ENCODE results near the gene STK10.
A peak's percentile ranks its signal among the peaks of the same experiment; 100 is the strongest.

The STK10 gene

GRCh38 chr5:172133359-172134029 lies 54.5 kb downstream of the STK10 start:
- H3K9me3 ChIP-seq (ENCODE audit: control insufficient read depth in 5 of 5, low read length in 5 of 5), result no peaks in the 10 kb centered on the region
- H3K27me3 ChIP-seq (ENCODE audit: control insufficient read depth in 5 of 5, insufficient read depth in 4 of 5, low read length in 5 of 5), result no peaks in the 10 kb centered on the region
- H3K36me3 ChIP-seq (ENCODE audit: control insufficient read depth in 5 of 5, insufficient read depth in 5 of 5, low read length in 5 of 5), result peaks cover 0 to 4% (median 2%) of the 10 kb centered on the region in 5 donors
- H3K9ac ChIP-seq (ENCODE audit: low read length in 5 of 5), result no peak overlapping the region
- no peak overlapping the region for H3K4me3 ChIP-seq (ENCODE audit: low read depth in 1 of 5, low read length in 5 of 5)
- H3K27ac ChIP-seq (ENCODE audit: low read depth, low read length), result peak overlapping the region; percentile 23
- peaks cover 4 to 34% (median 21%) of the 10 kb centered on the region in 5 donors for H3K4me1 ChIP-seq (ENCODE audit: control insufficient read depth in 5 of 5, insufficient read depth in 5 of 5, low read length in 5 of 5)

- H3K27me3 ChIP-seq (ENCODE audit: control insufficient read depth in 5 of 5, insufficient read depth in 4 of 5, low read length in 5 of 5), result no peaks in the 10 kb centered on the region
- H3K9ac ChIP-seq (ENCODE audit: low read length in 5 of 5), result no peak overlapping the region
- no peak overlapping the region for H3K4me3 ChIP-seq (ENCODE audit: low read depth in 1 of 5, low read length in 5 of 5)
- peaks cover 0 to 10% (median 10%) of the 10 kb centered on the region in 5 donors for H3K36me3 ChIP-seq (ENCODE audit: control insufficient read depth in 5 of 5, insufficient read depth in 5 of 5, low read length in 5 of 5)
- H3K9me3 ChIP-seq (ENCODE audit: control insufficient read depth in 5 of 5, low read length in 5 of 5), result no peaks in the 10 kb centered on the region
- H3K4me1 ChIP-seq (ENCODE audit: control insufficient read depth in 5 of 5, insufficient read depth in 5 of 5, low read length in 5 of 5), result peaks cover 4 to 35% (median 21%) of the 10 kb centered on the region in 5 donors
- H3K27ac ChIP-seq (ENCODE audit: low read depth, low read length), result no peak overlapping the region
Observed at GRCh38 chr5:172131690-172132089, 56.3 kb downstream of the STK10 start.

GRCh38 chr5:172129256-172129910 lies 58.6 kb downstream of the STK10 start:
- Histone ChIP-seq H3K4me3 (ENCODE audit: low read depth in 1 of 5, low read length in 5 of 5) (no peak overlapping the region), H3K27me3 (ENCODE audit: control insufficient read depth in 5 of 5, insufficient read depth in 4 of 5, low read length in 5 of 5) (no peaks in the 10 kb centered on the region), H3K9me3 (ENCODE audit: control insufficient read depth in 5 of 5, low read length in 5 of 5) (no peaks in the 10 kb centered on the region), H3K36me3 (ENCODE audit: control insufficient read depth in 5 of 5, insufficient read depth in 5 of 5, low read length in 5 of 5) (peaks cover 0 to 24% (median 14%) of the 10 kb centered on the region in 5 donors), H3K27ac (ENCODE audit: low read depth, low read length) (no peak overlapping the region), H3K9ac (ENCODE audit: low read length in 5 of 5) (no peak overlapping the region), H3K4me1 (ENCODE audit: control insufficient read depth in 5 of 5, insufficient read depth in 5 of 5, low read length in 5 of 5) (peaks cover 4 to 35% (median 21%) of the 10 kb centered on the region in 5 donors)

- no peak overlapping the region for H3K9ac ChIP-seq (ENCODE audit: low read length in 5 of 5)
- H3K27me3 ChIP-seq (ENCODE audit: control insufficient read depth in 5 of 5, insufficient read depth in 4 of 5, low read length in 5 of 5), result no peaks in the 10 kb centered on the region
- H3K4me1 ChIP-seq (ENCODE audit: control insufficient read depth in 5 of 5, insufficient read depth in 5 of 5, low read length in 5 of 5), result peaks cover 4 to 27% (median 19%) of the 10 kb centered on the region in 5 donors
- no peaks in the 10 kb centered on the region for H3K9me3 ChIP-seq (ENCODE audit: control insufficient read depth in 5 of 5, low read length in 5 of 5)
- H3K4me3 ChIP-seq (ENCODE audit: low read depth in 1 of 5, low read length in 5 of 5), result no peak overlapping the region
- H3K27ac ChIP-seq (ENCODE audit: low read depth, low read length), result no peak overlapping the region
- H3K36me3 ChIP-seq (ENCODE audit: control insufficient read depth in 5 of 5, insufficient read depth in 5 of 5, low read length in 5 of 5), result peaks cover 0 to 24% (median 11%) of the 10 kb centered on the region in 5 donors
Observed at GRCh38 chr5:172127581-172127980, 60.4 kb downstream of the STK10 start.

- peaks cover 0 to 25% (median 12%) of the 10 kb centered on the region in 5 donors for H3K4me1 ChIP-seq (ENCODE audit: control insufficient read depth in 5 of 5, insufficient read depth in 5 of 5, low read length in 5 of 5)
- no peak overlapping the region for H3K4me3 ChIP-seq (ENCODE audit: low read depth in 1 of 5, low read length in 5 of 5)
- H3K27me3 ChIP-seq (ENCODE audit: control insufficient read depth in 5 of 5, insufficient read depth in 4 of 5, low read length in 5 of 5), result no peaks in the 10 kb centered on the region
- no peak overlapping the region for H3K9ac ChIP-seq (ENCODE audit: low read length in 5 of 5)
- H3K27ac ChIP-seq (ENCODE audit: low read depth, low read length), result no peak overlapping the region
- H3K9me3 ChIP-seq (ENCODE audit: control insufficient read depth in 5 of 5, low read length in 5 of 5), result no peaks in the 10 kb centered on the region
- peaks cover 0 to 24% (median 11%) of the 10 kb centered on the region in 5 donors for H3K36me3 ChIP-seq (ENCODE audit: control insufficient read depth in 5 of 5, insufficient read depth in 5 of 5, low read length in 5 of 5)
Observed at GRCh38 chr5:172123269-172123692, 64.7 kb downstream of the STK10 start.

GRCh38 chr5:172119921-172120688 lies 67.9 kb downstream of the STK10 start:
- Histone ChIP-seq H3K9me3 (ENCODE audit: control insufficient read depth in 5 of 5, low read length in 5 of 5) (no peaks in the 10 kb centered on the region), H3K27ac (ENCODE audit: low read depth, low read length) (no peak overlapping the region), H3K4me3 (ENCODE audit: low read depth in 1 of 5, low read length in 5 of 5) (no peak overlapping the region), H3K9ac (ENCODE audit: low read length in 5 of 5) (no peak overlapping the region), H3K27me3 (ENCODE audit: control insufficient read depth in 5 of 5, insufficient read depth in 4 of 5, low read length in 5 of 5) (no peaks in the 10 kb centered on the region), H3K36me3 (ENCODE audit: control insufficient read depth in 5 of 5, insufficient read depth in 5 of 5, low read length in 5 of 5) (peaks cover 0 to 20% (median 12%) of the 10 kb centered on the region in 5 donors), H3K4me1 (ENCODE audit: control insufficient read depth in 5 of 5, insufficient read depth in 5 of 5, low read length in 5 of 5) (peaks cover 0 to 32% (median 12%) of the 10 kb centered on the region in 5 donors)

GRCh38 chr5:172118891-172119290 lies 69.1 kb downstream of the STK10 start:
- no peak overlapping the region for H3K9ac ChIP-seq (ENCODE audit: low read length in 5 of 5)
- H3K27ac ChIP-seq (ENCODE audit: low read depth, low read length), result no peak overlapping the region
- H3K27me3 ChIP-seq (ENCODE audit: control insufficient read depth in 5 of 5, insufficient read depth in 4 of 5, low read length in 5 of 5), result no peaks in the 10 kb centered on the region
- H3K9me3 ChIP-seq (ENCODE audit: control insufficient read depth in 5 of 5, low read length in 5 of 5), result no peaks in the 10 kb centered on the region
- peaks cover 0 to 32% (median 12%) of the 10 kb centered on the region in 5 donors for H3K4me1 ChIP-seq (ENCODE audit: control insufficient read depth in 5 of 5, insufficient read depth in 5 of 5, low read length in 5 of 5)
- H3K4me3 ChIP-seq (ENCODE audit: low read depth in 1 of 5, low read length in 5 of 5), result no peak overlapping the region
- H3K36me3 ChIP-seq (ENCODE audit: control insufficient read depth in 5 of 5, insufficient read depth in 5 of 5, low read length in 5 of 5), result peaks cover 0 to 20% (median 13%) of the 10 kb centered on the region in 5 donors

GRCh38 chr5:172117977-172118701 lies 69.9 kb downstream of the STK10 start:
- Histone ChIP-seq H3K4me3 (ENCODE audit: low read depth in 1 of 5, low read length in 5 of 5) (no peak overlapping the region), H3K9me3 (ENCODE audit: control insufficient read depth in 5 of 5, low read length in 5 of 5) (no peaks in the 10 kb centered on the region), H3K27me3 (ENCODE audit: control insufficient read depth in 5 of 5, insufficient read depth in 4 of 5, low read length in 5 of 5) (no peaks in the 10 kb centered on the region), H3K4me1 (ENCODE audit: control insufficient read depth in 5 of 5, insufficient read depth in 5 of 5, low read length in 5 of 5) (peaks cover 0 to 27% (median 7%) of the 10 kb centered on the region in 5 donors), H3K9ac (ENCODE audit: low read length in 5 of 5) (no peak overlapping the region), H3K36me3 (ENCODE audit: control insufficient read depth in 5 of 5, insufficient read depth in 5 of 5, low read length in 5 of 5) (peaks cover 0 to 20% (median 13%) of the 10 kb centered on the region in 5 donors), H3K27ac (ENCODE audit: low read depth, low read length) (no peak overlapping the region)

- Histone ChIP-seq H3K36me3 (ENCODE audit: control insufficient read depth in 5 of 5, insufficient read depth in 5 of 5, low read length in 5 of 5) (peaks cover 0 to 20% (median 13%) of the 10 kb centered on the region in 5 donors), H3K9ac (ENCODE audit: low read length in 5 of 5) (no peak overlapping the region), H3K27me3 (ENCODE audit: control insufficient read depth in 5 of 5, insufficient read depth in 4 of 5, low read length in 5 of 5) (no peaks in the 10 kb centered on the region), H3K4me1 (ENCODE audit: control insufficient read depth in 5 of 5, insufficient read depth in 5 of 5, low read length in 5 of 5) (peaks cover 2 to 39% (median 18%) of the 10 kb centered on the region in 5 donors), H3K27ac (ENCODE audit: low read depth, low read length) (no peak overlapping the region), H3K4me3 (ENCODE audit: low read depth in 1 of 5, low read length in 5 of 5) (no peak overlapping the region), H3K9me3 (ENCODE audit: control insufficient read depth in 5 of 5, low read length in 5 of 5) (no peaks in the 10 kb centered on the region)
Observed at GRCh38 chr5:172115541-172115982, 72.5 kb downstream of the STK10 start.
